Testis (tissue), 2 donors: ENCODE data around the gene DBP.

Experiments used
- POLR2A ChIP-seq: fragments of 450-650 bp; IDR thresholded peaks from one replicate; pipeline ENCODE4 v1.6.1; 2017; ENCODE audit warnings: antibody characterized with exemption, mild to moderate bottlenecking, moderate library complexity
- TF ChIP-seq, protein P1 (sequence below), 3 experiments: fragments of 450-650 bp in 2 of 3; fragments of 200-600 bp in 1 of 3; sonication (generic) in 1 of 3; IDR thresholded peaks; one replicate each; pipeline ENCODE4 v1.5.1; 2016 to 2019; ENCODE audit warnings: antibody characterized with exemption in 3 of 3, mild to moderate bottlenecking in 2 of 3, moderate library complexity in 1 of 3

DNA sequence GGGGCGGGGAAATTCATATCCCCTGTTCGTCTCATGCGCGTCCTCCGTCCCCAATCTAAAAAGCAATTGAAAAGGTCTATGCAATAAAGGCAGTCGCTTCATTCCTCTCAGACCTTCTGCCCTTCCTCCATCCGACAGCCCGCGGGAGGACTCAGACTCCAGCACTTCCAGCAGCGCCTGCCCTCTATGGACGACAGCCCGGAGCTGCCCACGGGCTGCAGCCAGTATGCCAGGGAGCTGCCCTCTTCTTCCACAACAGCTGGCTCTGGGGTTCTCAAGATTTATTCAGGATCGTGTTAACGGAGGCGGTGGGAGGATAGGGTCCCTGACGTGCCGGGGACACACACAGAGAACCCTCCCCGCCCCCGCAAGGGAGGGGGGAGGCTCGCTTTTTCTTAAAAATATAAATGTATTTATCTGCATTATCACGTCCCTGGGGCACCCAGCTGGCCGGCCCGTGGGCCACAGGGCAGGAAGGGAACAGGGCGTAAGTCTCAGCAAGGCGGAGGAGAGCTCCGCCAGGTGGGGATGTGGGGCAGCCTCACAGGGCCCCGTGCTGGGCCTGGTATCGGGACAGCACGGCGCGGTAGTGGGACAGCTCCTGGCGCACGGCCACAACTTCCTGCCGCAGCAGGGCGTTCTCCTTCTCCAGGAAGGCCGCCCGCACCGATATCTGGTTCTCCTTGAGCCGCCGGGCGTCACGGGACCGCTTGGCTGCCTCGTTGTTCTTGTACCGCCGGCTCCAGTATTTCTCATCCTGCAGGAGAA, 6.7 kb downstream of the DBP start:
- TF ChIP-seq, protein P1, sequence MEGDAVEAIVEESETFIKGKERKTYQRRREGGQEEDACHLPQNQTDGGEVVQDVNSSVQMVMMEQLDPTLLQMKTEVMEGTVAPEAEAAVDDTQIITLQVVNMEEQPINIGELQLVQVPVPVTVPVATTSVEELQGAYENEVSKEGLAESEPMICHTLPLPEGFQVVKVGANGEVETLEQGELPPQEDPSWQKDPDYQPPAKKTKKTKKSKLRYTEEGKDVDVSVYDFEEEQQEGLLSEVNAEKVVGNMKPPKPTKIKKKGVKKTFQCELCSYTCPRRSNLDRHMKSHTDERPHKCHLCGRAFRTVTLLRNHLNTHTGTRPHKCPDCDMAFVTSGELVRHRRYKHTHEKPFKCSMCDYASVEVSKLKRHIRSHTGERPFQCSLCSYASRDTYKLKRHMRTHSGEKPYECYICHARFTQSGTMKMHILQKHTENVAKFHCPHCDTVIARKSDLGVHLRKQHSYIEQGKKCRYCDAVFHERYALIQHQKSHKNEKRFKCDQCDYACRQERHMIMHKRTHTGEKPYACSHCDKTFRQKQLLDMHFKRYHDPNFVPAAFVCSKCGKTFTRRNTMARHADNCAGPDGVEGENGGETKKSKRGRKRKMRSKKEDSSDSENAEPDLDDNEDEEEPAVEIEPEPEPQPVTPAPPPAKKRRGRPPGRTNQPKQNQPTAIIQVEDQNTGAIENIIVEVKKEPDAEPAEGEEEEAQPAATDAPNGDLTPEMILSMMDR (IDR thresholded peaks at IDR 0.05), result no peak
- TF ChIP-seq POLR2A, result no peak
